ENCODE measurements around the gene CDCA3.
"Not testable (repeated sequence)": the region's sequence is repeated elsewhere in the genome, so short reads cannot be mapped to it uniquely, and the experiment has no call there.

The CDCA3 gene

DNA sequence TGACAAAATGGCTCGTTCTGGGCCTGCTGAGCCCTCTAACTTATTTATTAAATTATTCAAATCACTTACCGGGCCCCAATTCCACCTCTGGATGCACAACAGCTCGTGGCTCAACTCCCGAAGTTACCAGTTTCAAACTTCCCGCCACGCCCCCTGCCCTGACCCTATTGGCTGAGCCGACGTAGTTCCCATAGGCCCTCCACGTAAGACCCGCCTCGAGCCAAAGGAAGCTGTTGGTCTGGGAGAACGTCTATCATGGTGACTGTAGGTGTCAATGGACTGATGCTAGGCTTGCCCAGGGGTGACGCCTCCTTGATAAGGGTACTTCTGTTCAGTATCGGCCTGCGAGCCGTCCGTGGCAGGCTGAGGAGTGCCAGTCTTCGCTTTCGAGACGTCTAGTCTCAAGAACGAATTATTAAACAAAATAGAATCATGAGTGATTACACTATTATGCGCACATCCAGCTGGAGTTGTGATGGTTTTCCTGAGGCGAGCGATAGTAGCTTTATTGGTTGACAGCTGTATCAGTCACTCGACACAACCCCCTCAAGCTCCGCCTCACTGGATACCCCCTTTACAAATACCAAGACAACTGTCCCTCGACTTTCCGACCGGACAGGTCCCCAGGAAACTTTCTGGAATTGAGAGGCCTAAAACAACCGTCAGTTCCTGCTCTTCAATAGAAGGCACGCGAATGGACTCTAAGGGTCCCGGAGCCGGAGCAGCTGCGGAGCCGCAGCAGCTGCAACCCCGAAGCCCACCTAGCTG lies at the start of gene CDCA3:
TSS of gene CDCA3 (minus strand) at position 134 of the 768 bp plus-strand sequence. CDS start 334 bp downstream, outside the sequence.
- DNase-seq = peak; percentile 89

- peak; percentile 73 for DNase-seq
These were observed 48.9 kb upstream of the CDCA3 start for GRCh38 chr12:6899837-6900519.

GRCh38 chr12:6899427-6899826 lies 48.3 kb upstream of the CDCA3 start:
- DNase-seq = no peak

- DNase-seq = no peak
These were observed 45.9 kb upstream of the CDCA3 start for GRCh38 chr12:6896846-6897435.

- DNase-seq = no peak
These were observed 43.2 kb upstream of the CDCA3 start for GRCh38 chr12:6894321-6894720.

DNA sequence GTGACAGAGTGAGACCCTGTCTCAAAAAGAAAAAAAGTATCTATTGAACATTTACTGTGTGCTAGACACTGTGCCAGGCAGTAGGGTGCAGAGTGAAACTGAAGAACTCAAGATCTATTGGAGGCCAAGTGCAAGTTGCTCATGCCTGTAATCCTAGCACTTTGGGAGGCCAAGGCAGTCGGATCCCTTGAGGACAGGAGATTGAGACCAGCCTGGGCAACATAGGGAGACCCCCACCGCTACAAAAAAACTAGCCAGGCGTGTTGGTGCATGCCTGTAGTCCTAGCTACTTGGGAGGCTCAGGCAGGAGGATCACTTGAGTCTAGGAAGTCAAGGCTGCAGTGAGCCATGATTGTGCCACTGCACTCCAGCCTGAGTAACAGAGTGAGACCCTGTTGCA lies 41.6 kb upstream of the CDCA3 start:
- not testable (repeated sequence) for DNase-seq

- DNase-seq = no peak
These were observed 40.5 kb upstream of the CDCA3 start for GRCh38 chr12:6891646-6892001.

GRCh38 chr12:6890789-6891645 lies 39.9 kb upstream of the CDCA3 start:
- DNase-seq = peak; percentile 86

DNA sequence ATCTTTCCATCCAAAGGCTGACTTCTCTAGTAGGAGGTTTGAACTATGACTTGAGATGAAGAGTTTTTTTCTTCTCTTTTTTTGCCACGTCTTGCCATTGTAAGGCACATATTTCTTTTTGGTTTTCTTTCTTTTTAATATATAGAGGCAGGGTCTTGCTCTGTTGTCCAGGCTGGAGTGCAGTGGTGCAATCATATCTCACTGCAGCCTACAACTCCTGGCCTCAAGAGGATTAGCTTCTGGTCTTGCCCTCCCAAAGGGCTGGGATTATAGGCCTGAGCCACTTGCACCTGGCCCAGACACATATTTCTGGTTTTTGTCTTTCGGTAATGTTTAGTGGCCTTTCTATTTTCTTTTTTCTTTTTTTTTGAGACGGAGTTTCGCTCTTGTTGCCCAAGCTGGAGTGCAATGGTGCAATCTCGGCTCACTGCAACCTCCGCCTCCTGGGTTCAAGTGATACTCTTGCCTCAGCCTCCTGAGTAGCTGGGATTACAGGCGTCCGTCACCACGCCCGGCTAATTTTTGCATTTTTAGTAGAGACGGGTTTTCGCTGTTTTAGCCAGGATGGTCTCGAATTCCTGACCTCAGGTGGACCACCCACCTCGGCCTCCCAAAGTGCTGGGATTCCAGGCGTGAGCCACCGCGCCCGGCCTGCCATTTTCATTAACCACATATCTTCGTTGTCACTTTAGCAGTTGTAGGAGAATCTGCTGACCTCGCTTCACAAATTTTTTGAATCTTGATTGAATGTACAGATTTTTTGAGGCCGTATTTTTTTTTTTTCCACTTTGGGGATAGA lies 38.9 kb upstream of the CDCA3 start:
- not testable (repeated sequence) for DNase-seq

DNA sequence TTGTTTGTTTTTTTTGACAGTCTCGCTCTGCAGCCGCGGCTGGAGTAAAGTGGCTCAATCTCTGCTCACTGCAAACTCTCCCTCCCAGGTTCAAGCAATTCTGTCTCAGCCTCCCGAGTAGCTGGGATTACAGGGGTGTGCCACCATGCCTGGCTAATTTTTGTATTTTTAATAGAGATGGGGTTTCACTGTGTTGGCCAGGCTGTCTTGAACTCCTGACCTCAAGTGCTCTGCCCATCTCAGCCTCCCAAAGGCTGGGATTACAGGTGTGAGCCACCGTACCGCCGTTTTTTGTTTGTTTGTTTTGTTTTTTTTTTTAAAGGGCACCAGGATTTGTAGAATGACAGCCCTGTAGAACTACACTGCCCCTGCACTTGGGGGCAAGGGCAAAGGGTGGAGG lies 37.7 kb upstream of the CDCA3 start:
- DNase-seq = not testable (repeated sequence)

- no peak for DNase-seq
These were observed 37.3 kb upstream of the CDCA3 start for GRCh38 chr12:6888360-6888759.

GRCh38 chr12:6887460-6887859 lies 36.4 kb upstream of the CDCA3 start:
- no peak for DNase-seq

GRCh38 chr12:6886206-6886999 lies 35.3 kb upstream of the CDCA3 start:
- not testable (repeated sequence) for DNase-seq

- DNase-seq = no peak
These were observed 33.5 kb upstream of the CDCA3 start for GRCh38 chr12:6884539-6884938.

DNA sequence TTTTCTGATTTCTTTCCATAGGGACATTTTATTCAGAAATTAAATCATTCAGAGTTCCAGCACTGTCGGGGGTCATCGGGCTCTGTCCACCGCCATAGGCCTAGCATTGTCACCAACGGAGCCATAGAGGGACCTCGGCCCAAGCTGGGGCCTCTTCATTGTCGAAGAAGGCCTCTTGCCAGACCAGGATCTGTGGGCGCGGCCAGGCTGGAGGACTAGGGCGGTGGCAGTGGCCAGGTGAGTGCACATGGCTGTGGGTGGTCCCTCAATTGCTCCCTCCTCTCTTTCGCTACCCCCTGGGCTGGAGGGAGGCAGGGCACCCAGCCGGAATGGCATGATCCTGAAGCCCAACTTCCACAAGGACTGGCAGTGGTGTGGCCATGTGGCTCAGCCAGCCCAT lies 32.6 kb upstream of the CDCA3 start:
- DNase-seq = no peak

DNA sequence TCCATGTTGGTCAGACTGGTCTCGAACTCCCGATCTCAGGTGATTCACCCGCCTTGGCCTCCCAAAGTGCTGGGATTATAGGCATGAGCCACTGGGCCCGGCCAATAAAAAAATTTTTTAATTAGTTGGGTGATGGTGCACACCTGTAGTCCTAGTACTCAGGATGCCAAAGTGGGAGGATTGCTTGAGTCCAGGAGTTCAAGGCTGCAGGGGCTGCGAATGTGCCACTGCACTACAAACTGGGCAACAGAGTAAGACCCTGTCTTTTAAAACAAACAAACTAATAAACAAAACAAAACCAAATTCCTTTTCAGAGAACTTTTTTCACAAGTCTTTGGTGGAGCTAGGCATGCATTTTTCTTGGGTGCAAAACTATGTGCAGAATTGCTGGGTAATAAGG lies 32.2 kb upstream of the CDCA3 start:
- no peak for DNase-seq

GRCh38 chr12:6879824-6880223 lies 28.7 kb upstream of the CDCA3 start:
- DNase-seq = not testable (repeated sequence)

- not testable (repeated sequence) for DNase-seq
These were observed 22.9 kb upstream of the CDCA3 start for GRCh38 chr12:6874015-6874368.

- DNase-seq = peak; percentile 80
These were observed 22.3 kb upstream of the CDCA3 start, which contains the start of gene SPSB2 for GRCh38 chr12:6873094-6874014. TSS of gene SPSB2 (minus strand) at chr12:6873303. CDS start at chr12:6872901, 402 bp downstream.

All from COR-L47 (cell line).